ENCODE measurements around the gene ZNF611. TPM values are rescaled to one million over a fixed set of nuclear protein-coding genes. Genes with fewer than 3 reads are reported as not detected.

Gene ZNF611
- total and polyA plus RNA-seq, 9 of the 15 experiments (the other 6 are each of a cell fraction or from before 2014, with no cell fraction given), result 3.7 to 29.6 (median 12.8) TPM

- peak; percentile 77 for TF ChIP-seq EP400 (IDR thresholded peaks at IDR 0.05)
- TF ChIP-seq ZNF445 (CRISPR knock-in tag; IDR thresholded peaks at IDR 0.05; ENCODE audit: low read depth), result no peak
- peak; percentile 29; the same call in 1 of the 2 replicates for TF ChIP-seq REST (IDR thresholded peaks at IDR 0.05; ENCODE audit: borderline replicate concordance)
- TF ChIP-seq REST (CRISPR knock-in tag; IDR thresholded peaks at IDR 0.05; ENCODE audit: low read depth), result no peak
- peak; percentile 93 for TF ChIP-seq ELF4 (CRISPR knock-in tag; IDR thresholded peaks at IDR 0.05)
- TF ChIP-seq NR2F6 (CRISPR knock-in tag; IDR thresholded peaks at IDR 0.05), result no peak
- TF ChIP-seq CREM (IDR thresholded peaks at IDR 0.05; ENCODE audit: low read depth), result 0 out of 2 replicates have a peak, but pooled peaks have one; percentile 4
- TF ChIP-seq ZNF592 (IDR thresholded peaks at IDR 0.05), result 0 out of 2 replicates have a peak, but pooled peaks have one; percentile 83
- no peak for TF ChIP-seq NEUROD1 (IDR thresholded peaks at IDR 0.05; ENCODE audit: borderline replicate concordance, low read depth, low read length, partially characterized antibody)
- no peak for TF ChIP-seq SLC30A9 (CRISPR knock-in tag; IDR thresholded peaks at IDR 0.05)
- no peak; the same call in 1 of the 2 replicates for TF ChIP-seq HDAC2 (IDR thresholded peaks at IDR 0.05)
- peak; percentile 58 for TF ChIP-seq ZFP36 (IDR thresholded peaks at IDR 0.05; ENCODE audit: low read depth, low read length, partially characterized antibody)
- TF ChIP-seq TCF7 (IDR thresholded peaks at IDR 0.05; ENCODE audit: borderline replicate concordance), result no peak
Observed at GRCh38 chr19:52725528-52725961, 9.3 kb downstream of the ZNF611 start (continued).

Data from K562 (cell line).